Measurements from ENCODE around the gene DSCAM.

DSCAM gene

GRCh38 chr21:40052276-40052675 lies 794.7 kb downstream of the DSCAM start:
- Histone ChIP-seq H3K36me3 (ENCODE audit: low read length) (no peaks in the 10 kb centered on the region), H3F3A (ENCODE audit: insufficient read depth) (no peaks in the 10 kb centered on the region), H3K9me2 (replicated peaks; ENCODE audit: insufficient read depth, low read length) (no peaks in the 10 kb centered on the region), H3K27me3 (ENCODE audit: low read length) (no peaks in the 10 kb centered on the region; the same call in 1 of the 2 replicates), H3K4me3 (ENCODE audit: insufficient read depth, low read length, poor library complexity, severe bottlenecking) (no peak overlapping the region), H3K79me2 (ENCODE audit: insufficient read depth, low read length) (no peaks in the 10 kb centered on the region), H3K27ac (ENCODE audit: low read depth, low read length) (no peak overlapping the region), H3K4me2 (ENCODE audit: low read depth, low read length, poor library complexity, severe bottlenecking) (no peak overlapping the region), H2AFZ (ENCODE audit: low read depth, low read length, severe bottlenecking) (no peak overlapping the region), H4K20me1 (ENCODE audit: low read depth, low read length) (no peaks in the 10 kb centered on the region), H3K9me3 (ENCODE audit: insufficient read depth, low read length) (no peaks in the 10 kb centered on the region), H3K9ac (ENCODE audit: low read length) (no peak overlapping the region)
- TF ChIP-seq CTCF (IDR thresholded peaks at IDR 0.05; ENCODE audit: insufficient read depth, low read length, poor library complexity, severe bottlenecking) (no peak), EZH2phosphoT487 (conservative IDR thresholded peaks at IDR 0.05; ENCODE audit: low read length) (no peak)

GRCh38 chr21:40051801-40052200 lies 795.2 kb downstream of the DSCAM start:
- H4K20me1 ChIP-seq (ENCODE audit: low read depth, low read length) = no peaks in the 10 kb centered on the region
- no peaks in the 10 kb centered on the region for H3K9me3 ChIP-seq (ENCODE audit: insufficient read depth, low read length)
- H3K27me3 ChIP-seq (ENCODE audit: low read length) = no peaks in the 10 kb centered on the region; the same call in 1 of the 2 replicates
- no peak overlapping the region for H3K27ac ChIP-seq (ENCODE audit: low read depth, low read length)
- H3K79me2 ChIP-seq (ENCODE audit: insufficient read depth, low read length) = no peaks in the 10 kb centered on the region
- no peaks in the 10 kb centered on the region for H3F3A ChIP-seq (ENCODE audit: insufficient read depth)
- H3K9ac ChIP-seq (ENCODE audit: low read length) = no peak overlapping the region
- no peak overlapping the region for H2AFZ ChIP-seq (ENCODE audit: low read depth, low read length, severe bottlenecking)
- no peak overlapping the region for H3K4me2 ChIP-seq (ENCODE audit: low read depth, low read length, poor library complexity, severe bottlenecking)
- H3K4me3 ChIP-seq (ENCODE audit: insufficient read depth, low read length, poor library complexity, severe bottlenecking) = no peak overlapping the region
- H3K9me2 ChIP-seq (replicated peaks; ENCODE audit: insufficient read depth, low read length) = no peaks in the 10 kb centered on the region
- TF ChIP-seq EZH2phosphoT487 (conservative IDR thresholded peaks at IDR 0.05; ENCODE audit: low read length) (no peak), CTCF (IDR thresholded peaks at IDR 0.05; ENCODE audit: insufficient read depth, low read length, poor library complexity, severe bottlenecking) (no peak)
- no peaks in the 10 kb centered on the region for H3K36me3 ChIP-seq (ENCODE audit: low read length)

GRCh38 chr21:40049931-40050290 lies 797.0 kb downstream of the DSCAM start:
- Histone ChIP-seq H3K4me2 (ENCODE audit: low read depth, low read length, poor library complexity, severe bottlenecking) (no peak overlapping the region), H3K9ac (ENCODE audit: low read length) (no peak overlapping the region), H3F3A (ENCODE audit: insufficient read depth) (no peaks in the 10 kb centered on the region), H3K79me2 (ENCODE audit: insufficient read depth, low read length) (no peaks in the 10 kb centered on the region), H2AFZ (ENCODE audit: low read depth, low read length, severe bottlenecking) (no peak overlapping the region), H3K36me3 (ENCODE audit: low read length) (no peaks in the 10 kb centered on the region), H3K27me3 (ENCODE audit: low read length) (no peaks in the 10 kb centered on the region; the same call in 1 of the 2 replicates), H4K20me1 (ENCODE audit: low read depth, low read length) (no peaks in the 10 kb centered on the region), H3K27ac (ENCODE audit: low read depth, low read length) (no peak overlapping the region), H3K9me2 (replicated peaks; ENCODE audit: insufficient read depth, low read length) (no peaks in the 10 kb centered on the region), H3K9me3 (ENCODE audit: insufficient read depth, low read length) (no peaks in the 10 kb centered on the region), H3K4me3 (ENCODE audit: insufficient read depth, low read length, poor library complexity, severe bottlenecking) (no peak overlapping the region)
- TF ChIP-seq EZH2phosphoT487 (conservative IDR thresholded peaks at IDR 0.05; ENCODE audit: low read length) = no peak
- no peak for TF ChIP-seq CTCF (IDR thresholded peaks at IDR 0.05; ENCODE audit: insufficient read depth, low read length, poor library complexity, severe bottlenecking)

All from SU-DHL-6 (cell line).